CD4-positive, alpha-beta T cell (primary cell): ENCODE results near the gene GRK2. TPM values are rescaled to one million over a fixed set of nuclear protein-coding genes. Genes with fewer than 3 reads are reported as not detected.
A peak's percentile ranks its signal among the peaks of the same experiment; 100 is the strongest.

Experiments used
- ATAC-seq: fragments of 200-7000 bp; cut with Tn5 transposase; one replicate; pipeline ENCODE4 v1.10.0; 2022; ENCODE audit warnings: mild to moderate bottlenecking; ENCODE audit not compliant: poor library complexity
- CTCF ChIA-PET: fragments of 350-600 bp; sonication (Branson Sonifier 250); formaldehyde crosslinking; loops from one replicate; lab custom pipeline; 2021; ENCODE audit warnings: antibody characterized with exemption, inconsistent platforms; lab: Charles Lee
- POLR2A ChIA-PET: fragments of 350-600 bp; sonication (Branson Sonifier 250); formaldehyde crosslinking; loops from one replicate; lab custom pipeline; 2021; ENCODE audit warnings: antibody characterized with exemption, inconsistent platforms; lab: Charles Lee
- DNase-seq, 14 experiments: peaks; one replicate each; pipeline ENCODE4 v3.0.0-alpha.2; 2013 to 2020; ENCODE audit warnings: mixed read lengths in 2 of 14
- H3K27ac ChIP-seq, 2 donors: one replicate each; pipeline versions ENCODE4 v1.5.1 to v1.7.0; 2013; ENCODE audit warnings: low read length in 2 of 2, low read depth in 1 of 2, mild to moderate bottlenecking in 1 of 2
- H3K27me3 ChIP-seq, 2 experiments: 1 replicate in 1 of 2; 2 replicates in 1 of 2; pipeline versions ENCODE4 v1.6.1 to v1.7.0; 2013; ENCODE audit warnings: low read length in 2 of 2, control low read depth in 1 of 2, mild to moderate bottlenecking in 1 of 2, moderate library complexity in 1 of 2; ENCODE audit not compliant: insufficient read depth in 2 of 2, control insufficient read depth in 1 of 2
- H3K36me3 ChIP-seq: one replicate; pipeline ENCODE4 v1.6.1; 2013; ENCODE audit warnings: low read length, control low read depth; ENCODE audit not compliant: insufficient read depth
- H3K4me1 ChIP-seq: one replicate; pipeline ENCODE4 v1.6.1; 2013; ENCODE audit warnings: low read length, control low read depth; ENCODE audit not compliant: insufficient read depth
- H3K4me3 ChIP-seq: one replicate; pipeline ENCODE4 v1.5.1; 2013; ENCODE audit warnings: mild to moderate bottlenecking, low read length, moderate library complexity
- H3K9me3 ChIP-seq, 2 experiments: 1 replicate in 1 of 2; 2 replicates in 1 of 2; pipeline versions ENCODE4 v1.6.1 to v1.7.0; 2013; ENCODE audit warnings: low read length in 2 of 2, mild to moderate bottlenecking in 2 of 2, control low read depth in 1 of 2, moderate library complexity in 1 of 2; ENCODE audit not compliant: control insufficient read depth in 1 of 2, insufficient read depth in 1 of 2
- H3K27ac Mint-ChIP-seq: one replicate; pipeline ENCODE4 v1.8.0; 2020; ENCODE audit warnings: mixed read lengths
- H3K27me3 Mint-ChIP-seq: one replicate; pipeline ENCODE4 v1.8.0; 2021; ENCODE audit warnings: mixed read lengths
- H3K36me3 Mint-ChIP-seq: one replicate; pipeline ENCODE4 v1.8.0; 2021; ENCODE audit warnings: low read depth, mixed read lengths
- H3K4me1 Mint-ChIP-seq: one replicate; pipeline ENCODE4 v1.8.0; 2021; ENCODE audit warnings: low read depth, mixed read lengths
- H3K4me3 Mint-ChIP-seq: one replicate; pipeline ENCODE4 v1.8.0; 2020; ENCODE audit warnings: mild to moderate bottlenecking, mixed read lengths
- H3K9me3 Mint-ChIP-seq: one replicate; pipeline ENCODE4 v1.8.0; 2020; ENCODE audit warnings: mixed read lengths
- CTCF ChIP-seq: fragments of 200-600 bp; IDR thresholded peaks from one replicate; pipeline ENCODE4 v1.8.0; 2022; ENCODE audit warnings: antibody characterized with exemption, mild to moderate bottlenecking
- intact Hi-C, 2 experiments: fragments of 100-400 bp; cut with DNase I in 1 of 2; cut with micrococcal nuclease in 1 of 2; formaldehyde crosslinking; loops; one replicate each; pipeline versions ENCODE4 v1.15.1 to v1.9.0; 2023 to 2025; cut with DNase I, micrococcal nuclease
- total RNA-seq, 174 experiments: library from RNA in 2 of 174; stranded (reverse) in 2 of 174; gene quantifications; one replicate each; pipeline ENCODE4 v1.2.3 and lab custom pipeline; 2021 to 2026

The GRK2 gene
- total RNA-seq, 2 experiments from 2014 or later, result 309 to 325 TPM

GRCh38 chr11:67261640-67261945, 4.7 kb upstream of the GRK2 start:
- Mint-ChIP-seq H3K27me3 (no peaks in the 10 kb centered on the region), H3K9me3 (no peaks in the 10 kb centered on the region), H3K27ac (no peak overlapping the region), H3K4me1 (peaks cover 51% of the 10 kb centered on the region), H3K4me3 (no peak overlapping the region), H3K36me3 (peaks cover 13% of the 10 kb centered on the region)
- DNase-seq (peak in 1 of 14 experiments; percentile 30), ATAC-seq (no peak)
- Histone ChIP-seq H3K27ac (no peak overlapping the region), H3K27me3 (no peaks in the 10 kb centered on the region), H3K4me3 (no peak overlapping the region), H3K4me1 (peaks cover 37% of the 10 kb centered on the region), H3K9me3 (no peaks in the 10 kb centered on the region), H3K36me3 (peaks cover 8% of the 10 kb centered on the region)
- ChIA-PET POLR2A (interaction anchor here (1.2 to 3.1 kb wide), 11 partner anchors 10 to 176 kb away, joined by 4 to 28 read pairs (median 8); partner anchors contain the start of genes ANKRD13D, PTPRCAP and SSH3), CTCF (interaction anchor here (1.0 to 4.9 kb wide), 12 partner anchors 8 to 121 kb away, joined by 3 to 57 read pairs (median 5); partner anchors contain the start of genes ANKRD13D and SSH3)
- no peak for TF ChIP-seq CTCF
- intact Hi-C loops, result no loop called here

- H3K36me3 ChIP-seq, result peaks cover 3% of the 10 kb centered on the region
- POLR2A ChIA-PET, result interaction anchor here (1.2 to 3.1 kb wide), 11 partner anchors 10 to 175 kb away, joined by 4 to 28 read pairs (median 8); partner anchors contain the start of genes ANKRD13D, PTPRCAP and SSH3
Measured at GRCh38 chr11:67261946-67262681, 4.2 kb upstream of the GRK2 start.

More at GRCh38 chr11:67261946-67262681, 4.2 kb upstream of the GRK2 start:
- no peaks in the 10 kb centered on the region for H3K9me3 ChIP-seq
- Mint-ChIP-seq H3K27me3 (no peaks in the 10 kb centered on the region), H3K4me1 (peaks cover 52% of the 10 kb centered on the region), H3K9me3 (no peaks in the 10 kb centered on the region), H3K27ac (peak overlapping the region; percentile 79), H3K4me3 (peak overlapping the region; percentile 88), H3K36me3 (peaks cover 11% of the 10 kb centered on the region)
- DNase-seq, result peak in 2 of 14 experiments; percentile 5 to 30
- CTCF ChIA-PET, result interaction anchor here (0.6 to 4.9 kb wide), 13 partner anchors 9 to 151 kb away, joined by 3 to 57 read pairs (median 5); partner anchors contain the start of genes ANKRD13D and SSH3
- H3K4me3 ChIP-seq, result no peak overlapping the region
- H3K27me3 ChIP-seq, result no peaks in the 10 kb centered on the region
- intact Hi-C loops, result loop anchor here (1.0 to 2.0 kb wide), 5 partner anchors 21 to 121 kb away; no protein-coding TSS in a partner anchor
- no peak for ATAC-seq
- TF ChIP-seq CTCF, result no peak
- H3K27ac ChIP-seq, result no peak overlapping the region
- peaks cover 37% of the 10 kb centered on the region for H3K4me1 ChIP-seq
